Measurements from ENCODE around the gene GRM5.
"Not testable (repeated sequence)": the region's sequence is repeated elsewhere in the genome, so short reads cannot be mapped to it uniquely, and the experiment has no call there.

GRM5 gene

DNA sequence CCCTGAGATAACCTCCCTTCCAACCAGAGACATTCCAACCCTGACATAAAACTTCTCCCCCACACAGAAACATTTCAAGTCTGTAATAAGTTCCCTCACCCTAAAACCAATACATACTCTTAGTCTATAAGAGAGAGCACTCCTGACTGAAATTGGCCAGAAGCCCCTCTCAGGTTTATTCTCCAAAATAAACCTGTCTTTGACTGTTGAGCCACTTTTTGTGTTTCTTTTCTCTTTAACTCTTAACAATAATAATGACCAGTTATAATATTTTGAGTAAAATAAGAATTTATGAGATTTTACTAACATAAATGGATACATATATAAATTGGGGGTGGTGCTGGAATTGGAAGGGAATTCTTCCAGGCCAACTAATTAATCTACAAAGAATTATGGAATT lies 93.6 kb downstream of the GRM5 start:
- no peak for DNase-seq (ENCODE audit: low read depth)

DNA sequence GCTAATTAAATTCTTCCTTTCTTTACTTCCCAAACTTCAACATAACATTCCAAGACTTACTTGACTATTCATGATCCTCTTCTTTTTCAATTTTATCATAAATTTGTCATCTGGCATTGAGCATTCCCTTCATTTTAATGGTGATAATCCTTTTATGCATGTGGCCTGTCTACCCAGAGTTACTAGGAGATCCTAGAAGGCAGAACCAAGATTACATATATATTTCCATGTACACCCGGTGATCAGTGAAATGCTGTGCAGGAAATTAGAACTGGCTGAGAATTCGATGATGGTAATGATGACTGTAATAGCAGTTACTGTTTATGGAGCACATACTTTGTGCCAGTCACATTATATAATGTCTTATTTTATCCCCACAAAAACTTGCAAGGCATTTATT lies 104.2 kb downstream of the GRM5 start:
- not testable (repeated sequence) for DNase-seq (ENCODE audit: low read depth)

DNA sequence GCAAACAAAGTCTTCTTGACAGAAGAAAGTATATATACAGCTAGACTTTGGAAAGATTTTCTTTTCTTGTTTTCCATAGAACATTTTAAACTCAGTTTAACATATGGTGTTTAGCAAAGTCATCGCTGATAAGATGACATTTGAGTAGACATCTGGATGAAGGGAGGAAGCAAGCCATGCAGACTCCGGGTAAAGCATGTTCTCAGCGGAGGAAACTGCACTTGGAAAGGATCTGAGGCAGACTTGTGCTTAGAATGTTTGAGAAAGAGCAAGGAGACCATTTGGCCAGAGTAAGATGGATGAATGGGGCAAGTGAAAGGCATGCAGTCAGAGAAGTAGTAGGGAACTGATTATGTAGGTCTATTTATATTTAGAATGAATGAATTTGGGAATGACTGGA lies 105.9 kb downstream of the GRM5 start:
- DNase-seq (ENCODE audit: low read depth), result not testable (repeated sequence)

DNA sequence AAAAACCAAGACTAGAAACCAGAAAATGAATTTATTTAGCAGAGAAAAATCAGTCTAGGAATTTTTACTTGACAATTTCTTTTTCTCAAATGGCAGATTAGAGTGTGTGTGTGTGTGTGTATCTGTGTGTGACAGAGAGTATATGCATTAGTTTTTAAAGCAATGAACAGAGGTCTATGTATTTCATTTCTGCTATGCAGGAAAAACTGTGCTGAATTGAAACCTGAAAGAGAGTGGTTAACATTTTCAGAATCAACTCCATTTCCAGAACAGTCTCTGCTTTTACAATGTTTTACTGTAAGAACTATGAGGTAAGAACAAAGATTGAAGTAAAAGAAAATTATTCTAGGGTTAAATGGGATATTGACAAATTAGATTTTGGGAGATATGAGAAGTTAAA lies 114.8 kb downstream of the GRM5 start:
- no peak for DNase-seq (ENCODE audit: low read depth)

DNA sequence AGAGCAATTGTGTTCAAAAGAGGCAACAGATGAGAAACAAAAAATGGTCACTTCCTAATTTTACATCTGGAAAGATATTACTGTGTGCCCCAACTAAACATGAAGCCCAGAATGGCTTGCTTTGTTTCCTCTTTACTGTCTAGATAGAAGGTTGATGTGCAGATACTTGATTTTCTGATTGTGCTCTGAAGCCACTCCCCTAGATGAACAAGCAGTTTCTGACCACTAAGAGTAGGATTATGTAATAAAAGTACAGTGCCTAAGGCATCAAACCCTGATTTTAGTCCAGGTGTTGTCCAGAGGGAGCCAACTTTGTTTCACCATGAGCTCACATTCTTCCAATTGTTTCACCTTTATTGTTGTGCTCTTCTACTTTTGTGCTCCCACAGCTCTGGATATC lies 116.9 kb downstream of the GRM5 start:
- not testable (repeated sequence) for DNase-seq (ENCODE audit: low read depth)

DNA sequence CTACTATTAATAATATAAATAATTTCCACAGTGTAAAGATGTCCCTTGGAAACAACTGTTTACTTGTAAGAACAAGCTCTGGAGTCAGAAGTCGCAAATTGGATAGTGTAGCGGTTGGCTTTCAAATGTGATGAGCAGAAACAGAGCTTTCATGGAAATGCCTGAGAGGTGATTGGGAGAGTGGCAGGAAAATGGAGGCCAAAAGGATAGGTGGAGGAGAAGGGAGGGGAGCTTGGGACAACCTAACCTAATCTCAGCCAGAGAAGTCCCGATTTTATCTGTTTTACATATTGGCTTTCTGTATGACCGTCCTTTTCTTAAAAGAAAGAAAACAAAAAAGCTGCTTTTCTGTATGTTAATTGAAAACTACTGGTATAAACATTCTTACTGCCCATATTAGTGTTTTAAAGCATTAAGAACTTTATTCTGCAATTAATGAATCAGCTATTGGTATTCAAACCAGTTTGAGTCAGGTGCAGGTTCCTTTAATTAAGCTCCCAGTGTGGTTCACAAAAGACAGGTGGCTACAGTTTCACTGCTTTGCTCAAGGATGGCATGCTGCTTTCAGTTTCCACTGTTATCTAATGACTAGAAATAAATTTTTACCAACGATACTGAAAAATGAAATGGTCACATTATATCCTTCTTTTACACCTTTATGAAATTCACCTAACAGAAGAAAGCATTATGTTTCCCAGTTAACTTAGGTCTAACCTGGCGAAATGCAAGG lies 117.8 kb downstream of the GRM5 start:
- DNase-seq (ENCODE audit: low read depth), result not testable (repeated sequence)

DNA sequence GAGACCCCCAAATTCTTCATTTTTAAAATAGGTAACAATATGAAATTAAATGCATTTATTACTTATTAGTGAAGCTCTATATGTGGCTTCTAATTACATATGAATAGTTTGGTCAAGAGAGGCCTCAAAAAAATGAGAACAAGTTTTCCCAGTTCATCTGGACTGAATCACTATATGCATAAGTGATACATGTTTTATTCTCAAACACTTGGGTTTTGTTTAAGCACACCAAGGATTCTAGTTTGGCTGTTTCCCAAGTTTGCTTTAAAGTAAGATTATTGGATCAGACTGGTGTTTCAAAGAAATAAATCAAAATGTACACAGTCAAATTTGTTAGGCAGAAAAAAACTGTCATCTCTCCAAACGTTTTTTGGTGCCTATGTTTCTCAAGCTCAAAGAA lies 136.1 kb downstream of the GRM5 start:
- DNase-seq (ENCODE audit: low read depth), result not testable (repeated sequence)

DNA sequence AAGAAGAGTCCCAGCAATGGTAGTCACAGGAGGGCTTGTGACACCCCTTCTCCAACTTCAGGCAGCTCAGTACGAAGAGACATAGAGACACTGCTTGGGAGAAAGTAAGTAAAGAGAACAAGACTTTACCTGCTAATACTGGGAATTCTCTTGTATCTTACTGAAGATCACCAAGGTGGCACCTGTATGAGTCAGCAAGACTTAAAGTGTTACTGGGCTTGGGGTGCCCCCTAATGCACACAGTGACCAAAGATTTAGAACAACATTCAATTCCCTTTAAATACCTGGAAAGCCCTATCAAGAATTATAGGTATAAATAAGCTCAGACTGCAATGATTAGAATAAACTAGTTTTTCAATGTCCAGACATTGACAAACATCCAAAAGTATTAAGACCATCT lies 148.7 kb downstream of the GRM5 start:
- not testable (repeated sequence) for DNase-seq (ENCODE audit: low read depth)

DNA sequence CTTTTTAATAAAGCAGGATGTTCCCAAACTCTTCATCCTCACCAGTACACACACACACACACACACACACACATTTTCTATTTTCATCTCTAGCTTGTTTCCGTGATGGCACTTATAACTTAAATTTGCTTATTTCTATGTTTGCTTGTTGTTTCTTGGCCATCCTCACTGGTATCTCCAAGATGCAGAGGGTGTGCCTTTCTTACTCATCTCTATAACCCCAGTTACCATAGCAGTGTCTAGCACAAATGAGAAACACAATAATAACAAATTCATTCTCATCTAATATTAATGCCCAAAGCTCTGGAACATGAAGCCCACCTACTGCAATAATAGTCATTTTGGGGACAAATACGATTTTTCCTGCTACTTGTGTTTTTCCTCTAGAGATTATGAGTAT lies 156.3 kb downstream of the GRM5 start:
- no peak for DNase-seq (ENCODE audit: low read depth)

DNA sequence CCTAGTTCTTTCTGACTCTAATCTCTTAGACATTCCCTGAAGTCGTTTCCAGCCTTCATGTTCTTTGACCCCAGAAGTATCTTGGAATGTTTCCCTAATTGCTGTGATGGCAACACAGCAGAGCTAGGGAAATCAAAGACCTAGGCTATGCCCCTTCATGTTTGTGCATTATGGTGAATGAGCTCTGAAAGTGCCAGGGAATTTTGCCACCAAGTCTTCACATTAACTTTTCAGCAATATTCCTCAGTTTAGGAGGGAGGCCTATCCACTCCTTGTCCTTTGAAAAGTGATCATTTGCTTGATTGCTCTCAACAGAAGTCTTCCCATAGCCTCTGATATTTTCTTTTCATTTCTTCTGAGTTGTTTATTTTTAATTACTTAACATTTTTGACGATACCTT lies 164.3 kb downstream of the GRM5 start:
- not testable (repeated sequence) for DNase-seq (ENCODE audit: low read depth)

DNA sequence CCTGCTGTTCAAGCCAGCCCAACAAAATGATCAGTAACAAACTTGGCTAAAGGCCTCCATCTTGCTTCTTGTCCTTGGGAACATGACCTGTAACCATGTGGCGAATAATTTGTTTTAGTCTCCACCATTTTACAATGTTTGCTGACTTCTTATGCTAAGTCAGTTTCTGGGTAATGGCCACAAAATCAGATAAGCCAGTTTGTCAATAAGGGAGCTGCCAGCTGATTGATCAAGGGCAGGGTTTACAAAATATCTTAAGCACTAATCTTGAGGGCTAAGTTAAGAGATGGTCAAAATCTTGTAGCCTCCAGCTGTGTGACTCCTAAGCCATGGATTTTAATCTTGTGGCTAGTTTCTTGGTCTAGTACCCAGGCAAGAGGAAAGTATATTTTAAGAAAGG lies 176.9 kb downstream of the GRM5 start:
- DNase-seq (ENCODE audit: low read depth), result not testable (repeated sequence)

DNA sequence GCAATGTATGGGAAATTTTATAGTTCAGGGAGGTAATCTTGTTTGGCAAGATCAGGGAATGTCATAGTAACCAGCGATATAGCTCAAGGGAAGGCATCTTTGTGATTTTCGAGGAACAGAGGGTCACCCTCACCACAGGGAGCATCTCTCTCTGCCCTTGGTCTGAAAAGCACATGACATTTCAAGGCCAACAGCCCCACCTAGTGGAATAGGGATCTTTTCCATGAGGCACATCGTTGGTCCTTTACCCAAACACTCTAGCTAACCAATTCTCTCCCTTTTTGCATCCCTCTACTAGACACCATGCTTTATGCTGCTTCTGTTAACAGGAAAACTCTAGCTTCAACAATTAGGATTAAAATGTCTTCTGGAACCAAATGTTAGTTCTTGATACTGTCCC lies 179.0 kb downstream of the GRM5 start:
- DNase-seq (ENCODE audit: low read depth), result no peak

DNA sequence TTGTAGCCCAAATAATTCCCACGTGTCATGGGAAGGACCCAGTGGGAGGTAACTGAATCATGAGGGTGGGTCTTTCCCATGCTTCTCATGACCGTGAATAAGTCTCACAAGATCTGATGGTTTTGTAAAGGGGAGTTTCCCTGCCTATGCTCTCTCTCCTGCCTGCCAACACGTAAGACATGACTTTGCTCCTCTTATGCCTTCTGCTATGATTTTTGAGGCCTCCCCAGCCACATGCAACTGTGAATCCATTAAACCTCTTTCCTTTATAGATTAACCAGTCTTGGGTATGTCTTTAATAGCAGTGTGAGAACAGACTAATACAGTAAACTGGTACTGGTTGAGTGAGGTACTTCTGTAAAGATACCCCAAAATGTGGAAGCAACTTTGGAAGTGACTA lies 183.0 kb downstream of the GRM5 start:
- not testable (repeated sequence) for DNase-seq (ENCODE audit: low read depth)

DNA sequence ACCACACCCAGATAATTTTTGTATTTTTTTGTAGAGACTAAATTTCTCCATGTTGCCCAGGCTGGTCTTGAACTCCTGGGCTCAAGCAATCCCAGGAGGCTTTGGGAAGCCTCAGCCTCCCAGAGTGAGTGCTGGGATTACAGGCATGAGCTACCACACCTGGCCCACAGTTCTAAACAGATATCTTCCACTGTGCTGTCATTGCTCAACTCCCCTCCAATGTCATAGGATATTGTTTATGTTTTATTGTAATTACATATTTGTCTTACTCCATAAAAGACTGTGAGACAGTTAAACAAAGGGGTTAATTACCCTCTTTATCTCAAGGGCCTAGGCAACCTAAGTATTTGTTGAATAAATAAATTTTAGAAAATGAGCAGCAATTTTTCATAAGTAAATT lies 204.2 kb downstream of the GRM5 start:
- DNase-seq (ENCODE audit: low read depth), result no peak

DNA sequence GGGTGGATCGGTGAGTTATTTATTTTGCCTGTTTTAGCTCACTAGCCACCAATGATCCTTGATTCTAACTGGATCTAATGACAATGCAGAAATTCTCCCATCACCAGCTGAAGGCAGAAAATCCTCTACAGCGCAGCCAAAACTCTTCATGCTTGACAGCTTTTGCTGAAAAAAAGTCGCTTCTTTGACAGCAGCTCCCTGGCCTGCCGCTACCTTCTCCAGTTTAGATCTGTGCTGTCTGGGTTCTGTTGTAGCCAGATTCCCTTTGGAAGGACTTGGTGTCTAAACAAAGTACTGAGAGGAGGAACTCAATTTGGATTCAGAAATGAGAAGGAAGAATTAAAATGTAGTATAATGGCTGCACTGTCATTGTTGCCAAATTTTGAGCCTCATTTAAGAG lies 205.4 kb downstream of the GRM5 start:
- not testable (repeated sequence) for DNase-seq (ENCODE audit: low read depth)

DNA sequence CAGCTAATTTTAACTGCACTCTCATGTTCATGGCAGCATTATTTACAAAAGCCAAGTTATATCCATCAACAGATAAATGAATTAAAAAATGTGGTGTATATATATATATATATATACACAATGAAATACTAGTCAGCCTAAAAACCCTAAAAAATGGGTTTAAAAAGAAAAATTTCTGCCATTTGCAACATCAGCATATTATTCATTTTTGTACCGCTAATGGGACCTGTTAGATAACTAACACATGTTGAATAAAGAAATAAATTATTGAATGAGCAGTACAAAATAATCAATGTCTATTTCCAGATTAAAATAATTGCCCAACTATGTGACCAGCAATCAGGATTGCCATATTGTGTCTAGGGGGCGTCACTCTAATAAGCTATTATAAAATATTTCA lies 211.8 kb downstream of the GRM5 start:
- not testable (repeated sequence) for DNase-seq (ENCODE audit: low read depth)

DNA sequence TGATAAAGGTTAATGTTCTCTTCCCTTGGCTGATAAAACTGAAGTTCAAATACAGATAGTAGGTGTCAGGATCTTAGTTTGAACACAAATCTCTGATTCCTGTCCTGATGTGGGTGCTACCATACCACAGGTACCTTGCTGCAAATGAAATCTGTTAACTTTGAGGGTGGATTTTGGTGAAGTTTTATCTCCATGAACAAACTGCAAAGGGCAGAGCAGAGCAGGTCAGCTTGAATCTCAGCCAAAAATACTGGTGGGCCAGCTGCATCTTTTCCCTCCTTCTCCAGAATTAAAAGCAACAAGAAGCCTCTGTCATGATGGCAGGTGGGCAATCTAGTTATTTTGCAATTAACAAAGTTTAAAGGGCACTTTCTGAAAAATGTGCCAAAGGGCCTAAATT lies 214.2 kb downstream of the GRM5 start:
- not testable (repeated sequence) for DNase-seq (ENCODE audit: low read depth)

DNA sequence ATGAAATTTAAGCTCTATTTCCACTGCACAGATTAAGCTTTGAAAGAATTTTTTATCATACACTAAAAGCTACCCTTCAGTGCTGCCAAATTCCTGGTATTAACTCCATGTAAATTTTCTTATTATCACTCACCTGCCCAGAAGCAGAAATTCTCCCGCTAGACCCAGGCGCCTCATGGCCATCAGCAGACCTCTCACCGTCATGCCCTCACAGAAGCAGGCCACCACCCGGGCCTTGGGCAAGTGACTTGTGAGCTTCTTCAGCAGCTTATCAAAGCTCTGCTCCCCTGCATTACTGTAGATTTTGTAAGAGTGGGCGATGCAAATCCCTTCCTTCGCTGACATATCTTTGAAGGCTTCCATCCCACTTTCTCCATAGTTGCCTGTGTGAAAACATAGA lies 216.0 kb downstream of the GRM5 start:
- not testable (repeated sequence) for DNase-seq (ENCODE audit: low read depth)

DNA sequence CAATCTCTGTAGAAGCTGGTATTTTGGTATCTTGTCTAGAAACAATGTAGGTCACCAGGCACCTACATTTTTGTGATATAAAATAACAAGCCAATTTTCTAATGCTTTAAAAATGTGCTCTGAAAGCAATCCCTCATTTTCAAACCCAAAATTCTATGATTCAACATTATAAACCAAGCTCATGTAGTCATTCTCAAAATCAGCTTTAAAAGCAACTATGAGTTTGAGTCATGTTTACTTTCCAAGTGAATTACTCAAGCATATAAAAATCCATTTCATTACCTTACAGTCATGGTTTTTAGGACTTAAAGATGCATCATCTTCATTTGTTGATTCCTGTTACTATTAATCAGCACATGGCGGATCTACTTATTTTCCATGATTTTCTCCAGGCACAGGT lies 216.4 kb downstream of the GRM5 start:
- no peak for DNase-seq (ENCODE audit: low read depth)

DNA sequence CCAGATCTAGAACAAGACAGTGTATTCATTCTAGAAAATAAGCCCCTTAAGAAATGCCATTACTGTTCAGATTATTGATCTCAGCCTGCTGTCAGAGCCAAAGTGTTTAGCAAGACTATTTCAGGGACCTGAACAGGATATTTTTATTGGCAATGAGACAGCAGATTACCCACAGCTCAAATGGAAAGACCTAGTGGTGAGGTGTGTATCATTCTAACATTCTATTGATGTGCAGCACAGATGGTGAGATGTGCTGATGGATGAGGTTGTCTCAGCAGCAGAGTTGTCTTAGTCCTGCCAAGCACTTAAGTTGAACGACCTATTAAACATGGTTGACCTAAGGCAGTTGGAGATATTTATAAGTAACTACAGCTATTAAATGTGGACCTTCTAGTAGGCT lies 219.5 kb downstream of the GRM5 start:
- not testable (repeated sequence) for DNase-seq (ENCODE audit: low read depth)

DNA sequence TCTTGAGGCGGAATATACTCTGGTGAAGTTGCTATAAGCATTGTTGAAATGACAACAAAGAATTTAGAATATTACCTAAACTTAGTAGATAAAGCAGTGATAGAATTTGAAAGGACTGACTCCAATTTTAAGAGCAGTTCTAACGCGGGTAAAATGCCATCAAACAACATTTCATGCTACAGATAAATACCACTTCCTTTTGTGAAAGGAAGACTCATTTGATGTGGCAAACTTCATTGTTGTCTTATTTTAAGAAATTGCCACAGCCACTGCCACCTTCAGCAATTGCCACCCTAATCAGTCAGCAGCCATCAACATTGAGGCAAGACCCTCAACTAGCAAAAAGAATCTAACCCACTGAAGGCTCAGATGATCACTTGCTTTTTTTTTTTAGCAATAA lies 220.8 kb downstream of the GRM5 start:
- not testable (repeated sequence) for DNase-seq (ENCODE audit: low read depth)

DNA sequence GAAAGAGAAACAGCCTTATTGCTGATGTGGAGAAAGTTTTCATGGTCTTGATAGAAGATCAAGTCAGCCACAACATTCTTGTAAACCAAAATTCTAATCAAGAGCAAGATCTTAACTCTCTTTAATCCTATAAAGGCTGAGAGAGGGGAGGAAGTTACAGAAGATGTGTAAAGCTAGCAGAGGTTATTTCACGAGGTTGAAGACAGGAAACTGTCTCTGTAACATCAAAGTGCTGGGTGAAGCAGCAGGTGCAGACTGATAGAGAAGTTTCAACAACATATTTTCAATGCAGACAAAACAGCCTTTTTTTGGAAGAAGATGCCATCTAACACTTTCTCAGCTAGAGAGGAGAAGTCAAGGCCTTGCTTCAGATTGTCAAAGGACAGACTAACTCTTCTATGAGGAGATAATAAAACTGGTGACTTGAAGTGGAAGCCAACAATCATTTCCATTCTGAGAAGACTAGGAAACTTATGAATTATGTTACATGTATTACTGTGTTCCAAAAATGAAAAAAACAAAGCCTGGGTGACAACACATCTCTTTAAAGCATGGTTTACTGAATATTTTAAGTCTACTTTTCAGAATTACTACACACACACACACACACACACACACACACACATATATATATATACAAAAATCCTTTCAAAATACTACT lies 221.9 kb downstream of the GRM5 start:
- not testable (repeated sequence) for DNase-seq (ENCODE audit: low read depth)

DNA sequence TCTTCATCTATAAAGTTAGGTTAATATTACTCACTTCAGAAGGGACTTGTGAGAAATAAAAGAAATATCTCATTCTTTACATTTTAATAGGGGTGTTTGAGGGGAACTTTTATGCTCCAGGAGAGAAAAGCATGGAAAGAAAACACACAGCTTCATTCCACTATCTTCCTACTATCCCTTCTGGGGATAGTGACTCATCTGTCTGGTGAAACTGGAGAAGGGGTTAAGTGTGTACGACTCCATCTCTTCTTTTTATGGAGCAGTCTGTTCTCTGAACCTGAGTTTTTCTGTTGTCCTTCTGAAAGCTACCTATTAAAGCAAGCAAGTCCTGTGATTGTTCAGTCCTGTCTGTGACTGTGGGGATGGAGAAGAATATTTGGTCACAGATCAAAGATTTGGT lies 227.6 kb downstream of the GRM5 start:
- not testable (repeated sequence) for DNase-seq (ENCODE audit: low read depth)

DNA sequence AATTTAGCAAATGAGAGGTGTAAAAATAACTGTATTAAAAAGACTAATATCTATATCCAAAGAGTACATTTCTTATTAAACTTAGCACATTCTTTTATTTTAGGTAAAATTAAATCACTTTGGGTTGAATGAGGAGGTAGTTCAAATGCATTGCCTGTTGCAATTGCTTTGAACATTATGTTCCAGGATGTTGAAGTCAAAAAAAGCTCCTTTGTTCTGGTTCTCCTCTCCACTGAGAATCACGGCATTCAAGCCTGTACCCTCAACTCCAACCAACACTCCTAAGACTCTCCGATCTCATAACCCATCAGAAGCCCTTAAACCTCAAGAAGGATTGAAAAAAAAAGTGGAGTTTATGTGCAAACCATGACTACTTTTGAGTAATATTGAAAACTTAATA lies 230.1 kb downstream of the GRM5 start:
- not testable (repeated sequence) for DNase-seq (ENCODE audit: low read depth)
